IPS-15b (cell line): ENCODE measurements around the gene TRPM3.
"Not testable (repeated sequence)": the region's sequence is repeated elsewhere in the genome, so short reads cannot be mapped to it uniquely, and the experiment has no call there.

Experiments
- H3K27me3 ChIP-seq: one replicate; pipeline ENCODE4 v1.6.1; 2013; ENCODE audit warnings: low read length; ENCODE audit not compliant: control insufficient read depth, insufficient read depth
- H3K36me3 ChIP-seq: one replicate; pipeline ENCODE4 v1.6.1; 2013; ENCODE audit warnings: low read length; ENCODE audit not compliant: control insufficient read depth, insufficient read depth
- H3K4me1 ChIP-seq: one replicate; pipeline ENCODE4 v1.6.1; 2013; ENCODE audit warnings: mild to moderate bottlenecking, low read length; ENCODE audit not compliant: control insufficient read depth, insufficient read depth
- H3K4me3 ChIP-seq: one replicate; pipeline ENCODE4 v1.5.1; 2013; ENCODE audit warnings: low read depth, low read length
- H3K9ac ChIP-seq: one replicate; pipeline ENCODE4 v1.6.1; 2013; ENCODE audit warnings: low read depth, mild to moderate bottlenecking, low read length
- H3K9me3 ChIP-seq: one replicate; pipeline ENCODE4 v1.6.1; 2013; ENCODE audit warnings: mild to moderate bottlenecking, low read length; ENCODE audit not compliant: control insufficient read depth, insufficient read depth

Gene TRPM3

GRCh38 chr9:70995511-70995910, 125.9 kb downstream of the TRPM3 start:
- no peaks in the 10 kb centered on the region for H3K9me3 ChIP-seq
- H3K4me3 ChIP-seq, result no peak overlapping the region
- H3K9ac ChIP-seq, result no peak overlapping the region
- peaks cover 6% of the 10 kb centered on the region for H3K4me1 ChIP-seq
- no peaks in the 10 kb centered on the region for H3K36me3 ChIP-seq
- H3K27me3 ChIP-seq, result no peaks in the 10 kb centered on the region

- no peak overlapping the region for H3K4me3 ChIP-seq
- H3K9ac ChIP-seq, result no peak overlapping the region
- H3K4me1 ChIP-seq, result peaks cover 3% of the 10 kb centered on the region
- no peaks in the 10 kb centered on the region for H3K36me3 ChIP-seq
- H3K27me3 ChIP-seq, result no peaks in the 10 kb centered on the region
- H3K9me3 ChIP-seq, result no peaks in the 10 kb centered on the region
These were observed 126.8 kb downstream of the TRPM3 start for GRCh38 chr9:70994582-70994981.

GRCh38 chr9:70988551-70988950, 132.9 kb downstream of the TRPM3 start:
- no peaks in the 10 kb centered on the region for H3K9me3 ChIP-seq
- H3K9ac ChIP-seq, result no peak overlapping the region
- no peaks in the 10 kb centered on the region for H3K27me3 ChIP-seq
- no peak overlapping the region for H3K4me3 ChIP-seq
- no peaks in the 10 kb centered on the region for H3K4me1 ChIP-seq
- H3K36me3 ChIP-seq, result no peaks in the 10 kb centered on the region

GRCh38 chr9:70987986-70988385, 133.4 kb downstream of the TRPM3 start:
- Histone ChIP-seq H3K4me3 (no peak overlapping the region), H3K27me3 (no peaks in the 10 kb centered on the region), H3K4me1 (no peaks in the 10 kb centered on the region), H3K9me3 (no peaks in the 10 kb centered on the region), H3K9ac (no peak overlapping the region), H3K36me3 (no peaks in the 10 kb centered on the region)

- no peaks in the 10 kb centered on the region for H3K9me3 ChIP-seq
- no peaks in the 10 kb centered on the region for H3K4me1 ChIP-seq
- H3K4me3 ChIP-seq, result no peak overlapping the region
- no peaks in the 10 kb centered on the region for H3K36me3 ChIP-seq
- H3K9ac ChIP-seq, result no peak overlapping the region
- H3K27me3 ChIP-seq, result no peaks in the 10 kb centered on the region
These were observed 134.4 kb downstream of the TRPM3 start for GRCh38 chr9:70986984-70987383.

GRCh38 chr9:70983723-70984295, 137.6 kb downstream of the TRPM3 start:
- Histone ChIP-seq H3K4me1 (no peaks in the 10 kb centered on the region), H3K9me3 (no peaks in the 10 kb centered on the region), H3K27me3 (no peaks in the 10 kb centered on the region), H3K36me3 (no peaks in the 10 kb centered on the region), H3K4me3 (no peak overlapping the region), H3K9ac (no peak overlapping the region)

- no peaks in the 10 kb centered on the region for H3K36me3 ChIP-seq
- no peaks in the 10 kb centered on the region for H3K9me3 ChIP-seq
- no peaks in the 10 kb centered on the region for H3K27me3 ChIP-seq
- no peak overlapping the region for H3K4me3 ChIP-seq
- no peak overlapping the region for H3K9ac ChIP-seq
- H3K4me1 ChIP-seq, result no peaks in the 10 kb centered on the region
These were observed 140.1 kb downstream of the TRPM3 start for GRCh38 chr9:70981312-70981711.

- H3K4me1 ChIP-seq, result no peaks in the 10 kb centered on the region
- no peaks in the 10 kb centered on the region for H3K36me3 ChIP-seq
- no peaks in the 10 kb centered on the region for H3K27me3 ChIP-seq
- no peak overlapping the region for H3K4me3 ChIP-seq
- no peak overlapping the region for H3K9ac ChIP-seq
- no peaks in the 10 kb centered on the region for H3K9me3 ChIP-seq
These were observed 141.5 kb downstream of the TRPM3 start for GRCh38 chr9:70979966-70980365.

- Histone ChIP-seq H3K4me3 (no peak overlapping the region), H3K9ac (no peak overlapping the region), H3K36me3 (no peaks in the 10 kb centered on the region), H3K27me3 (no peaks in the 10 kb centered on the region), H3K4me1 (no peaks in the 10 kb centered on the region), H3K9me3 (no peaks in the 10 kb centered on the region)
These were observed 143.3 kb downstream of the TRPM3 start for GRCh38 chr9:70978085-70978484.

- no peaks in the 10 kb centered on the region for H3K27me3 ChIP-seq
- H3K9ac ChIP-seq, result no peak overlapping the region
- no peak overlapping the region for H3K4me3 ChIP-seq
These were observed 145.6 kb downstream of the TRPM3 start for GRCh38 chr9:70975821-70976220.

GRCh38 chr9:70971723-70972122, 149.7 kb downstream of the TRPM3 start:
- H3K36me3 ChIP-seq, result no peaks in the 10 kb centered on the region
- no peak overlapping the region for H3K9ac ChIP-seq
- H3K9me3 ChIP-seq, result no peaks in the 10 kb centered on the region
- no peaks in the 10 kb centered on the region for H3K4me1 ChIP-seq
- H3K4me3 ChIP-seq, result no peak overlapping the region
- H3K27me3 ChIP-seq, result no peaks in the 10 kb centered on the region

More at GRCh38 chr9:70975821-70976220, 145.6 kb downstream of the TRPM3 start:
- Histone ChIP-seq H3K9me3 (no peaks in the 10 kb centered on the region), H3K36me3 (no peaks in the 10 kb centered on the region), H3K4me1 (no peaks in the 10 kb centered on the region)

GRCh38 chr9:70966380-70966779, 155.0 kb downstream of the TRPM3 start:
- not testable (repeated sequence) for H3K9ac ChIP-seq, H3K4me3 ChIP-seq, H3K36me3 ChIP-seq, H3K27me3 ChIP-seq, H3K4me1 ChIP-seq, H3K9me3 ChIP-seq
